ENCODE data around the gene PTPRU.

The PTPRU gene

DNA sequence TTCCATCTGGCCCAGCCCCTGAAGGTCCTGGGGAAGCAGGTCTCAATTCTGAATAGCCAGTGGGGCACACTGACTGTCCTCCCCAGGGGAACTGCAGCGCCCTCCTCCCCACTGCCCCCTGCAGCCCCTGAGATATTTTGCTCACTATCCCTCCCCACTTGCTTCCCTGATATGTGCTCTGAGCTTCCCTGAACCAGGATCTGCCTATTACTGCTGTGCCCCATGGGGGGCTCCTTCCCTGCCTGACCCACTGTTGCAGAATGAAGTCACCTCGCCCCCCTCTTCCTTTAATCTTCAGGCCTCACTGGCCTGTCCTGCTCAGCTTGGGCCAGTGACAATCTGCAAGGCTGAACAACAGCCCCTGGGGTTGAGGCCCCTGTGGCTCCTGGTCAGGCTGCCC, 89.8 kb downstream of the PTPRU start:
- TF ChIP-seq FOXA1 (IDR thresholded peaks at IDR 0.05) (no peak), HDGF (IDR thresholded peaks at IDR 0.05; ENCODE audit: borderline replicate concordance) (no peak), TARDBP (IDR thresholded peaks at IDR 0.05) (no peak), FOXK2 (IDR thresholded peaks at IDR 0.05) (no peak), SP1 (IDR thresholded peaks at IDR 0.05) (no peak), LEF1 (IDR thresholded peaks at IDR 0.05; ENCODE audit: borderline replicate concordance) (no peak), NFRKB (IDR thresholded peaks at IDR 0.05) (no peak), CTBP1 (IDR thresholded peaks at IDR 0.05; ENCODE audit: borderline replicate concordance) (no peak), BHLHE40 (IDR thresholded peaks at IDR 0.05; ENCODE audit: borderline replicate concordance) (no peak), SUZ12 (IDR thresholded peaks at IDR 0.05) (no peak), ELF4 (IDR thresholded peaks at IDR 0.05) (no peak), FOXM1 (IDR thresholded peaks at IDR 0.05; ENCODE audit: borderline replicate concordance) (no peak)
- TF ChIP-seq, protein P1, sequence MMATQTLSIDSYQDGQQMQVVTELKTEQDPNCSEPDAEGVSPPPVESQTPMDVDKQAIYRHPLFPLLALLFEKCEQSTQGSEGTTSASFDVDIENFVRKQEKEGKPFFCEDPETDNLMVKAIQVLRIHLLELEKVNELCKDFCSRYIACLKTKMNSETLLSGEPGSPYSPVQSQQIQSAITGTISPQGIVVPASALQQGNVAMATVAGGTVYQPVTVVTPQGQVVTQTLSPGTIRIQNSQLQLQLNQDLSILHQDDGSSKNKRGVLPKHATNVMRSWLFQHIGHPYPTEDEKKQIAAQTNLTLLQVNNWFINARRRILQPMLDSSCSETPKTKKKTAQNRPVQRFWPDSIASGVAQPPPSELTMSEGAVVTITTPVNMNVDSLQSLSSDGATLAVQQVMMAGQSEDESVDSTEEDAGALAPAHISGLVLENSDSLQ (IDR thresholded peaks at IDR 0.05): no peak
- ChIA-PET CTCF (no interaction called here), POLR2A (no interaction called here)
- DNase-seq (ENCODE audit: extremely low spot score): no peak

DNA sequence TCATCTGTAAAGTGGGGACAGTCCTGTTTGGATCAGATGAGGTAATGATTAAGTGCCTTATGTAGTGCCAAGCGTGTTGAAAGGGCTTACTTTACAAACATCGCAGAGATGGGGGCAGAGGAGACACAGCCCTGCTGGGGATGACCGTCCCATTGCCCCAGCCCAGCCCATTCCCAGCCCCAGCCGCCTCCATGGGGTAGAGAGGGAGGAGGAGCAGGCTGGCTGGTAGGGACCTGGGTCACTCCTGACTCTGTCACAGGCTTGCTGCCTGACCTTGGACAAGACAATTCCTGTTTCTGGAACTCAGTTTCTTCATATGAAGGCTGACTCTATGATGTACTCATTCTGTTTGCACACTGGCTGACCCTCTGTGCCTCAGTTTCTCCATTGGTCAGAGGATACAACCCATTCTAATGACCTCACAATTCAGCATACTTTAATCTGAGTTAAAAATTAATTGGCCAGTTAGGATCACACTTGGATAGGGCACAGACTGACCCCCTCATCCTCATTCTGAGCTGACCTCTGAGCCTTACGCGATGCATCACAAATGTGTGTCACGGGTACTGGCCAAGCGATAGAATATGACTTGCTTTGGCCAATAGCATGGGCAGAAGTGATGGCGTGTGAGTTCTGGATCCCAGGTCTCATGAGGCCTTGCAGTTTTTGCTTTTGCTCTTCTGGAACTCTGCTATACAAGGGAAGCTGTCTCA, 91.1 kb downstream of the PTPRU start:
- no peak for DNase-seq (ENCODE audit: extremely low spot score)
- ChIA-PET POLR2A (no interaction called here), CTCF (interaction anchor here (0.6 kb wide), 1 partner anchor 784 kb away, joined by 3 read pairs; no protein-coding TSS in a partner anchor)
- TF ChIP-seq FOXM1 (IDR thresholded peaks at IDR 0.05; ENCODE audit: borderline replicate concordance) (no peak), HDGF (IDR thresholded peaks at IDR 0.05; ENCODE audit: borderline replicate concordance) (no peak), FOXK2 (IDR thresholded peaks at IDR 0.05) (no peak)

DNA sequence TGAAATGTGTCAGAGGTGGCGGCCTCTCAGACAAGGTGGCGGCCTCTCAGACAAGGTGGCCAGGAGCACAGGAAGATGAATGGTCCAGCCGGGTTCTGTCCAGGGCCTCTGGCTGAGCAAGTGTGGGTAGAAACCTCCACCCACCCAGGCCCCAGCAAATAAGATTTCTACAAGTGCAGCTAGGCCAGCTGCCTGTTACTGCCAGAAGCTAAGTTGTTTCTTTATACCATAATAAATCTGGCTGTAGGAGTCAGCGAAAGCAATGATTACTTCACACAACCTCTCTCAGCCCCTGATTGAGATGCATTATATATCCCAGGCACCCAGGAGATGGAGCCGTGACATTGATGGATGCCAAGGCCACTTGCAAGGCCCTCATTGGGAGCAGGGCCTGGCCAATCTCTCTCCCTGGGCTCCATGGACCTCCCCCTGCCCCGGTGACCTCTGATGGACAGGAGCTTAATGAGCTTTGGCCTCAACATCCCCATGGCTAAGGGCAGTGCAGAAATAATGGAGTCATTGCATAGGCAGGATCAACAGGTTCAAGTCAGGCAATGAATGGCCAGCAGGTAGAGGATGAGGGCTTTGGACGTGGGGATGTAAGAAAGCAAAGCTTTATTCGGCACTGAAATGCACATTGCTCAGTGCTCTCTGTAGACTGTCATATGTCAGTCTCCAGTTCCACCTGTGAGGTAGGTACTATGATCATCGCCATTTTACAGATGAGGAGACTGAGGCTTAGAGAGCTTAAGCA, 92.9 kb downstream of the PTPRU start:
- no peak for TF ChIP-seq LEF1 (IDR thresholded peaks at IDR 0.05; ENCODE audit: borderline replicate concordance)
- TF ChIP-seq, protein P1 (IDR thresholded peaks at IDR 0.05): peak; percentile 53; the same call in 1 of the 2 replicates
- ChIA-PET CTCF (no interaction called here), POLR2A (no interaction called here)
- DNase-seq (ENCODE audit: extremely low spot score): no peak

DNA sequence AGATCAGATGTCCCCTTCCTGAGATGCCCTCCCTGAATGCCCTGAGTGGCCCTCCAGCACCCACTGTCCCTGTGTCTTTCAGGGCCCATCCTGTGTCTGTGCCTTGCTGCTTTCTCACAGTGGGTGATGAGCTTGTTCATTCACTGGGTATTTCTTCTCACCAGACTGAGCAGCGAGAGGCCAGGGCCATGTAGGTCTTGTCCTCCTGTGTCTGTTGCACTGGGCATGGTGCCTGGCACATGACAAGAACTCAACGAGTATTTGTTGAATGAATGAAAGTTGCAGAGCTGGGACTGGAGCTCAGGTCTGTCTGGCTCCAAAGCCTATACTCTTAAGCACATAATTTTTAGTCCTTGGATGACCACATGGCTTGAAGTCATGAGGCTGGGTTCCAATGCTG, 93.8 kb downstream of the PTPRU start:
- TF ChIP-seq ELF4 (IDR thresholded peaks at IDR 0.05): no peak
- ChIA-PET CTCF (no interaction called here), POLR2A (no interaction called here)
- DNase-seq (ENCODE audit: extremely low spot score): no peak

DNA sequence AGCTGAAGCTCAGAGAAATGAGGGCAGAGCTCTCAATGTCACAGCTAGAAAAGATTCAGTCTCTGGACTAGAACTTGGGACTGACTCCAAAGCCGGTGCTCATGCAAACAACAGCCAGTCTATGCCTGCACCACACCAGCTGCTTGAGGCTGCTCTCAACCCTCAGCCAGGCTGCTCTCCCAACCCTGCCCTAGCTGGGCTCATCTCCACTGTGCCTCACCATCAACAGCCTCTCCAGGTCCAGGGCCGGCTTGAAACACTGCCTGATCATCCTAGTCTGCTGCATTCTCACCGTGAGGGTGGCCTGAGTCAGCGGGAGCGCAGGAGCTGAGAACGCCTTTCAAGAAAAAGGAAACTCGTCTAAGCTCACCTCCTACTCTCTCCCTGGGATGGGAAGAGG, 94.5 kb downstream of the PTPRU start:
- ChIA-PET CTCF (interaction anchor here (0.7 kb wide), 1 partner anchor 9 kb away, joined by 4 read pairs; no protein-coding TSS in a partner anchor), POLR2A (no interaction called here)
- TF ChIP-seq FOXA1 (IDR thresholded peaks at IDR 0.05) (no peak), ARNT (IDR thresholded peaks at IDR 0.05) (no peak), TARDBP (IDR thresholded peaks at IDR 0.05) (no peak), FOXK2 (IDR thresholded peaks at IDR 0.05) (no peak), ELF4 (IDR thresholded peaks at IDR 0.05) (no peak), BHLHE40 (IDR thresholded peaks at IDR 0.05; ENCODE audit: borderline replicate concordance) (no peak), NFRKB (IDR thresholded peaks at IDR 0.05) (no peak), CTBP1 (IDR thresholded peaks at IDR 0.05; ENCODE audit: borderline replicate concordance) (no peak), SP1 (IDR thresholded peaks at IDR 0.05) (no peak), HDGF (IDR thresholded peaks at IDR 0.05; ENCODE audit: borderline replicate concordance) (no peak)
- no peak for DNase-seq (ENCODE audit: extremely low spot score)

DNA sequence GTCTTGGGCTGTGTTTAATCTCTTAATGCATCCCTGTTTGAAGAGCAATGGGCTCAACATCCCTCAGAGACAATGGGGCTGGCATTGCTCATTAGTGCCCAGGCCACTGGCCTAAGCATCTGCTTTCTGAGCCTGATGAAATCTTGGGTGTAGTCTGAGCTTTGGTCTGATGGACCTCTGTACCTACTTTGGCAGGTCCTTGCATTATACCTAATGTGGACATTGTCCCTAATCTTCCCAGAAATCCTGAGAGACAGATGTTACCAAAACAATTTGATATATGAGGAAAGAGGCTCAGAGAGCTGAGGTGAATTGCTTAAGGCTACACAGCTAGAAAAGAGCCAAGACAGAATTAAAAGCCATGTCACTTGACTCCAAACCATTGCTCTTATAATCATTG, 95.0 kb downstream of the PTPRU start:
- ChIA-PET POLR2A (no interaction called here), CTCF (interaction anchor here (0.7 to 1.1 kb wide), 3 partner anchors 9 to 16 kb away, joined by 4 to 6 read pairs (median 4); no protein-coding TSS in a partner anchor)
- TF ChIP-seq LEF1 (IDR thresholded peaks at IDR 0.05; ENCODE audit: borderline replicate concordance): no peak
- no peak for DNase-seq (ENCODE audit: extremely low spot score)

DNA sequence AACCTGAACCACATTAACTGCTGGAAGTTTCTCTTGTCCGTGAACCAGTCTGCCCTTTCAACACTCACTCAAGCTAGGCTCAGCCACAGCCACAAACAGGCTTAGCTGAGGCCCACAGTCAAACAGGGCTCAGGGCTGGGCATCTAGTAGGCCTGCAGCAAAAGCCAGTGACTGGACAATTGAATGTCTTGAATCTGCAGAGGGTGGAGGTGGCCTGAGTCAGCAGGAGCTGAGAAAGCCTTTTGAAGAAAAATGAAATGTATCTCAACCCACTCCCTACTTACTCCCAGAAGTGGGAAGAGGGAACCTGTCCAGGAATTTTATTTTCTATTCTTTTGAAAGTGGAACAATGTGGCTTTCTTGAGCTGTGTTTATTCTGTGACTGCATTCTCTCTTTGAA, 95.4 kb downstream of the PTPRU start:
- no peak for DNase-seq (ENCODE audit: extremely low spot score)
- CTCF ChIA-PET: interaction anchor here (0.7 to 1.1 kb wide), 4 partner anchors 9 to 1654 kb away, joined by 3 to 6 read pairs (median 4); no protein-coding TSS in a partner anchor
- TF ChIP-seq BHLHE40 (IDR thresholded peaks at IDR 0.05; ENCODE audit: borderline replicate concordance) (no peak), ARNT (IDR thresholded peaks at IDR 0.05) (no peak), FOXA1 (IDR thresholded peaks at IDR 0.05) (no peak), SUZ12 (IDR thresholded peaks at IDR 0.05) (no peak), SP1 (IDR thresholded peaks at IDR 0.05) (no peak), NFRKB (IDR thresholded peaks at IDR 0.05) (no peak), HDGF (IDR thresholded peaks at IDR 0.05; ENCODE audit: borderline replicate concordance) (no peak), CTBP1 (IDR thresholded peaks at IDR 0.05; ENCODE audit: borderline replicate concordance) (no peak), TARDBP (IDR thresholded peaks at IDR 0.05) (no peak), ELF4 (IDR thresholded peaks at IDR 0.05) (no peak), LEF1 (IDR thresholded peaks at IDR 0.05; ENCODE audit: borderline replicate concordance) (no peak), FOXK2 (IDR thresholded peaks at IDR 0.05) (no peak), FOXM1 (IDR thresholded peaks at IDR 0.05; ENCODE audit: borderline replicate concordance) (no peak), L3MBTL2 (conservative IDR thresholded peaks at IDR 0.05) (no peak)
- TF ChIP-seq, protein P1 (IDR thresholded peaks at IDR 0.05): no peak
- POLR2A ChIA-PET: no interaction called here

Measured in HEK293T (cell line).